GM18870 (cell line): ENCODE data around the gene XXYLT1.
"Not testable (repeated sequence)": the region's sequence is repeated elsewhere in the genome, so short reads cannot be mapped to it uniquely, and the experiment has no call there.

ENCODE experiments used
- ATAC-seq: cut with Tn5 transposase; IDR thresholded peaks from one replicate; pipeline ENCODE4 v1.9.1; 2021; ENCODE audit warnings: moderate library complexity; ENCODE audit not compliant: unreplicated experiment

XXYLT1 gene, protein sequence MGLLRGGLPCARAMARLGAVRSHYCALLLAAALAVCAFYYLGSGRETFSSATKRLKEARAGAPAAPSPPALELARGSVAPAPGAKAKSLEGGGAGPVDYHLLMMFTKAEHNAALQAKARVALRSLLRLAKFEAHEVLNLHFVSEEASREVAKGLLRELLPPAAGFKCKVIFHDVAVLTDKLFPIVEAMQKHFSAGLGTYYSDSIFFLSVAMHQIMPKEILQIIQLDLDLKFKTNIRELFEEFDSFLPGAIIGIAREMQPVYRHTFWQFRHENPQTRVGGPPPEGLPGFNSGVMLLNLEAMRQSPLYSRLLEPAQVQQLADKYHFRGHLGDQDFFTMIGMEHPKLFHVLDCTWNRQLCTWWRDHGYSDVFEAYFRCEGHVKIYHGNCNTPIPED

DNA sequence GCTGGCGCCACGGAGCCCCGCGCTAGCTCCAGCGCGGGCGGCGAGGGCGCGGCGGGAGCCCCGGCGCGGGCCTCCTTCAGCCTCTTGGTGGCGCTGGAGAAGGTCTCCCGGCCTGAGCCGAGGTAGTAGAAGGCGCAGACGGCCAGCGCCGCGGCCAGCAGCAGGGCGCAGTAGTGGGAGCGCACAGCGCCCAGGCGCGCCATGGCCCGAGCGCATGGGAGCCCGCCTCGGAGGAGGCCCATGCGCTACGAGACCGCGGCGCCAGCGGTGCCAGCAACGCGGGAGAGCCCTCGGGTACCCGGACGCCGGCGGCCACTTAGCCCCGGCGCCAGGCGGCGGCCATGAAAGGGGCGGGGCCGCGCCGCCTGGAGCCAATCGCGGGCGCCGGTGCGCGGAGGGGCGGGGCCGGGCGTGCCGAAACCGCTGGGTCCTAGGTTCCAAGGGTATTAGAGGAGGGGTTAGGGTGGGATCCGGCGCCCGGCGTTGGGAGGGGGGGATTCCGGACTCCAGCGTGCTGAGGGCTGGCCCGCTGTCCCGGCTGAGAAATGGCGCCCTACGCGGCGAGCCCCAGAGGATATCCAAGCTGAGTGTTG lies at the start of gene XXYLT1:
Gene XXYLT1, minus strand, starts transcription at position 343 of the 593 bp plus-strand sequence. Its CDS starts 101 bp downstream, at position 242.
- peak; percentile 54 for ATAC-seq

DNA sequence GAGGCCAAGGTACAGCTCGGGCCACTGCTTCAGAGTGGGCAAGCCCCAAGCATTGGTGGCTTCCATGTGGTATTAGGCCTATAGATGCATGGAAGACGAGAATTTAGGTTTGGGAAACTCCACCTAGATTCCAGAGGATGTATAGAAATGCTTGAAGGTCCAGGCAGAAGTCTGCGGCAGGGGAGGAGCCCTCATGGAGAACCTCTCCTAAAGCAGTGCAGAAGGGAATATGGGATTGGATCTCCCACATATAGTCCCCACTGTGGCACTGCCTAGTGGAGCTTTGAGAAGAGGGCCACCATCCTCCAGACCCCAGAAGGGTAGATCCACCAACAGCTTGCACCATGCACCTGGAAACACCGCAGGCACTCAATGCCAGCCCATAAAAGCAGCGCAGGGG lies 48.1 kb upstream of the XXYLT1 start:
- no peak for ATAC-seq

DNA sequence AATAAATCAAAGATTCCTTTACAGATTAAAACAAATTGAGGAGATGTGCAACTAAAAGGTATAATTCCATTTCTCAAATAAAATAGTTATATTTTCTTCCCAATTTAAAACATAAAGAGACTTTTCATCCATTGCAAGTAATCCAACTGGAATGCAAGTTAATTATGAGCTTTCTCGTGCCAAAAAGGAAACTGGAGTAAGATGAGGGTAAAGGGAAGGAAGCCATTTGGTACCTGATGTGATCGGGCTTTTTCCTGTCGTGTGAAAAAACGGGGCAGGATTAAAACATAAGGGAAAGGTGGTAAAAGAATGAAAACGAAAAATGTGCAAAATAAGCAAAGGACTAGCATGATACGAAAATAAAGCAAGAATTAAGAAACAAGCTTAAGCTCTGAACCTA lies 41.8 kb upstream of the XXYLT1 start:
- no peak for ATAC-seq

DNA sequence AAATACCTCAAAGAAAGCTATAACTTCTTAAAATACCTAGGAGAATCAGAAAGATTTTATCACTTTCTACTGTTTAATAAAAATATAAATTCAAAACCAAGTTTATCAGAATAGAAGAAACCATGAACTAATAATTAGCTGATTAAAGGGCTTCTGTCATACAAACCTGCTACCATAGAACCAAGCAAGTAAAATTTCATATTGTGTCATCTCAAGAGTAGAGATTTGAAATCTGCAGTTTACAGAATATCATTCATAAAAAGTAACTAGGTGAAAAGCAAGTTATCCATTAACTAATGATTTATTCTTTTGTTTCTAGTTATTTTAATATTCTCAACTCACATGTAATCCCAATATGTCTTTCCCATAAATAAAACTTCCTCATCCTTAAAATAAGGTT lies 36.8 kb upstream of the XXYLT1 start:
- ATAC-seq: no peak

DNA sequence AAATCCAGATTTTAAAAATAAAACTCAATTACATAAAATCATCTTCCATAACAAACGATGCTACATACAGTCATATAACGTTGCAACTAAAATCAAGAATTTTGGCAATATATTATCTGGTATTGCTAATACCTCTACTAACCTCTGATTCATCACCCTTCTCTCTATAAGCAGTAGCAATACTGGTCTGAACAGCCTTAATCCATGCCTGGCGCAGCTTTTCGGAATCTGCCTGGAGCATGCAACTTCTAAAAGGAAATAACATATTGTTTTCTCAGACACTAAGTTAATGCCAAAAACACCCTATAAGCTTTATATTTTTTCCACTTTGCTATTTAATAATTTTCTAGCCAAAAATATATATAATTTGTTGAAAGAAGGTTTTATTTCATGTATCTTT lies 35.4 kb upstream of the XXYLT1 start:
- ATAC-seq: no peak

DNA sequence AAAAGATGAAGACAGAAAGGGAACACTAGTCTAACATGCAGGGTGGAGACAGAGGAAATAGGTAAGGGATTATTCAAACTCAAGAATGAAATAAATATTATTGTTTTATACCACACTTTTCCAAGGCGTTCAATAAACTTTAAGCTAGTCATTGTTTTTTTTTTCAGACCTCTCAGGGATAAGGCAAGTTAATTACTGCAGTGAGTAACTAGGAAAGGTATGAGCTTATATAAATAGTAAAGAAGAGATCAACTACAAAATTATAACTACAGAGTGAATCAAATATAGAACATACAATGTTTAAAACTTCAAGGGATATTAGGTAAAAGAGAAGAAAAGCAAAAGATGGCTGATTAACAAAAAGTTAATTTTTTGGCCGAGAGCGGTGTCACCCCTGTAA lies 31.5 kb upstream of the XXYLT1 start:
- ATAC-seq: no peak

DNA sequence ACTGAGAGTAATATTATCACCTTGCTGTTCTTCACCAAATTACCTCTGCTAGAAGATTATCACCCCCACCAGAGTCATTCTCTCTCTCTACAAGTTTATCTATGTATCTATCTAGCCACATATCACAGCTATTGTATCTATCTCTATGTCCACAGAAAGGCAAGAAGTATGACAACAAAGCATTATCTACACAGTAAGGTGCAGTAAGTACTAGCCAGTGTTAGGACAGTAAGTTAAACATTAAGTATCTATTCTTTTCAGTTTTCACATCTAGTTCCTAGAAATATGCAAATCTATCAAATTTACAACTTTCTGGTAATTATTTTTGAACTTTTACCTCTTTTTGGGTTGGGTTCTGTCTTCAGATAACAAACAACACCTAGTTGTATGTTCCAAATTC lies 26.5 kb upstream of the XXYLT1 start:
- ATAC-seq: no peak

DNA sequence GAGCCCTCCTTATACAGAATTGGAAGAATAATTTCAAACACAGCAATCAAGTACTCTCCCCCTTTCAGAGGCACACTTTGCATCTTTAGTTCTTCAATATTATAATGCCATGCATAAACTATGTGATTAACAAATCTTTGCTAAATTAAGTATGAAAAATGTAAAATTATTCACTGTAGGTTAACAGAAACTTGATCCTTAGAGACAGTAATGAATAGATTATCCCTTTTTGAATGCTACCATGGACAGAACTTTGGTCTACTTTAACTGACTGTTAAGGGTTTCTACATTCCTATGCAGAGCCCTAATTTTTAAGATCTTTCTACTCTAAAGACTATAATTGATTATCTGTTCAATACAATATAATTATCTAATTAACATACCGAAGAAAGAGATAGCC lies 25.7 kb upstream of the XXYLT1 start:
- no peak for ATAC-seq

DNA sequence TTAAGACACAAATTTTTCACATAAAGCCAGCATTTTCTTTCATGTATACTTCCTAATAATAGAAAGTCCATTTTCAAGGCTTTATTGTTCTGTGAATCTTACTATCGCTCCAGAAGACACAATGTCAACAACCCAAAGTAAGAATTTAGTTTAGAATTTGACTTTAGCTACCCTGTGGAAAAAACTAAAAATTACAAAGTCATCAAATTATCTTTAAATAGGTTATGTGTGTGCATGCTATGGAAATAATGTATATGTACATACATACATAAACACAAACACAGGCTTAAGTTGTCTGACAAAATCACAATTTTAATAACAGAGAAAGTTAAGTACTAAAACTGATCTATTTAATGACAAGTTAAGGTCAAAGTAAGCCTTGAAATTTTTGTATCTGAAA lies 20.2 kb upstream of the XXYLT1 start:
- ATAC-seq: no peak

DNA sequence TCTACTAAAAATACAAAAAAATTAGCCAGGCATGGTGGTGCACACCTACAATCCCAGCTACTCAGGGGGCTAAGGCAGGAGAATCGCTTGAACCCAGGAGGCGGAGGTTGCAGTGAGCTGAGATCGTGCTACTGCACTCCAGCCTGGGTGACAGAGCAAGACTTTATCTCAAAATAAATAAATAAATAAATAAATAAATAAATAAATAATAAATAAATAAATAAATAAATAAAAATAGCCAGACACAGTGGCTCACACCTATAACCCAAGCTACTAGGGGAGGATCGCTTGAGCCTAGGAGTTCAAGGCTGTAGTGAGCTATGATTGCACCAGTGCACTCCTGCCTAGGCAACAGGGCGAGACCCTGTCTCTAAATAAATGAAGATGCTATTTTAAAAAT lies 19.7 kb upstream of the XXYLT1 start:
- not testable (repeated sequence) for ATAC-seq

DNA sequence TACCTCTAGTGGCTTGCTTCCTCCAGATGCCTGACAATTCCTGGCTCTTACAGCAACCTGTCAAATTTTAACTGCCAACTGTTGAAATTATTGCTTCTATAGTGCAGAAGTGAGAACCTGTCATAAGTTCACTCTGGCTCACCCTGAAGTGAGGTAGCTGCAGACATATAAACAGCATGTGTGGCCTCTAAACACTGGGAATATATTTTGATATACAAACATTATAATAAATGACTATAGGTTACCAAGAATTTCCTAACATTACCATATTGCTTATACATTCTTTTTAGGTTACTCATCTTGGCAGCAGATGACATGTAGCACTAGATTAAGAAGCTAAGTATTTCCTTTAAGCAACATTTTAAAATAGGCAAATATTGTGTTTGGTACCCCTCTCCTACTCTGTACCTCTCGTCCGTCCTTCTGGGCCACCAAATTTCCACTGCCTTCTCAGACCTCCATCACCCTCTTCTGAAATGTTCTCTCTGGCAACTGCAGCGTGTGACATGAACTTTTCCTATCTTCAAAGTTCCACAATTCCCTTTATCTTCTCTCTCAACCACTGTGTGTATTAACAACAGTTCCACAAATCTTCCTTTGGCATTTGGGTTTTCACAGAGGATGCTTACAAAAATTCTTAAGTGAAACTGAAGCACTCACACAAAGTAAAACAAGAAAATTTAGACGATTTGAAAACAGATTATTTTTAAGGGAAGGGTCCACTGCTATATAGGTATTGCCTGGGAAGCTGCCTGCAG lies 15.3 kb upstream of the XXYLT1 start:
- no peak for ATAC-seq

DNA sequence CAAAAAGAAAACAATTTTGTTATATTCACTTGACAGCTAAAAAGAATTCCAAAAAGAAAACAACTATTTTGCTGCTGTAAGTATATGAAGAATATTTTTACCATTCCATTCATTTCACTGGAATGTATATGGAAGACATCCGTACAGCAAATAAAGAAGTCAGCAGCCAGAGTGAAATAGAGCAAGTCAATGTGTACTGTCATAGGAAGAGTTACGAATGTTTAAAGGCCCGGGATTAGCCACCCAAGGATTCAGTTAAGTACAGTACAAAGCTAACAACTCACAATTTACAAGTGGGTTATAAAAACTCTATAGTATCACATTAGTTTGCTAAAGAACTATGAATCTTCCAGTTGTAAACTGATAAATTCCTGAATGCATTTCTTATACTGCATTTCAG lies 14.4 kb upstream of the XXYLT1 start:
- ATAC-seq: no peak

DNA sequence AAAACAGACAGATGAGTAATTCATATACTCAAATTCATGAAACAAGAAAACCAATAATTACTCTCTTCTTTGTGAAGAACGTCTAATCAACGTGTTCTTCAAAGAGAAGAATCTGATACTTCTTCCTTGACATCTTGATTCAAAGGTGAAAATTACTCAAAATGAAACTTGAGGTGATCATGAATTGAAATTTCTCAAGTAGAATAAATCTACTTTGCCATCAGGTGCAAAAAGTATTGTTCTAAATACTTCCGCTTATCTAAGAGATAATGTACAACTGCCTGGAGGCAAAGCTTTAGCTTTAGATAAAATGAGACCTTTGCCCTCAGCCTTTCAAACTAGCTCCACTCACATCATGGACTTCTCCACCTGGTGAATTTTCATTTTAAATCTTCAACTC lies 13.9 kb upstream of the XXYLT1 start:
- no peak for ATAC-seq

DNA sequence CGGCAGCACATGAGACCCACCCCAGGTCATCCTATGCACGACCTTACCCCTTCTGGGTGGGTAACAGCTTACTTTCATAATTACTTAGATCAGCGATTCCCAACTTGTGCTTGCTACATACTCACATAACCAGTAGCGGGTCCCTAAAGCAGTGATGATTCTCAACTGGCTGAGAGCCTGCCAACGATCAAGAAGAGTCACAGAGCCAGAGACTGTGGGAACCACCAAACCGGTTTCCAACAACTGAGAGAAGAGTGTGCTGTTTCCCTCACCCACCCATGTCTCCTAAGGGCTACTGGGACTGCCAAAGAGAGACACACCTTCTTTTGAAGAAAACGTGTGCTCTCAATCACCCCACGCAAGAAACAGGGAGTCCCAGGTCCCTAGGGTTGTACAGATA lies 12.0 kb upstream of the XXYLT1 start:
- ATAC-seq: no peak

DNA sequence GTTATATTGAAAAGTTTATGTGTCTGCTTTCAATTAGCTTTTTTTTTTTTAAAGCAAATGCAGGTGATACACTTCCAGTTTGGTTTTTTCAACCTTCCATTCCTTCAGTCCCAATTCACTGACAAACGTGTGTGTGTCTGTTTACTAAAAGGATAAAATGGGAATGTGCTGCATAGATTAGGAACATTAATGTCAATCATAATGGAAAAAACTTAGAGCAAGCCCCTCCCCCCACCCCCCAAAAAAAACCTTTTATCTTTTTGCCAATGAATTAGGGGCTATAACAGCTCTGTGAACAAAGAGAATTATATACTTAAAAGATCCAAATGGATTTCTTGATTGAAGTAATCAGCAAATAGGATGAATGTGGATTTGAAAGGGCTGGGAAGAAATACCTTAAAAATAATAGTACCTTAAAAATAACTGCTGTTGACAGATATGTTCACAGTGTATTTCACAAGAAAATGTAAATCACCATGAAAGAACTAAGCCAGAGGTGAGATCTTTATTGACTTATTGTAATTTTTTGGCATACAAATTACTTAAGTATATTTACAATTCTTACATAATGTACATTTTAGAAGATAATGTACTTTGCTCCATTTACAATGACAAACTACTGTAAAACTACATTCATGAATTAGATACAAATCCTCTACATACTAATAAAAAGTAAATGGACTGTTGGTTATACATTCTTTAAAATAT lies 3.5 kb upstream of the XXYLT1 start:
- ATAC-seq: no peak

DNA sequence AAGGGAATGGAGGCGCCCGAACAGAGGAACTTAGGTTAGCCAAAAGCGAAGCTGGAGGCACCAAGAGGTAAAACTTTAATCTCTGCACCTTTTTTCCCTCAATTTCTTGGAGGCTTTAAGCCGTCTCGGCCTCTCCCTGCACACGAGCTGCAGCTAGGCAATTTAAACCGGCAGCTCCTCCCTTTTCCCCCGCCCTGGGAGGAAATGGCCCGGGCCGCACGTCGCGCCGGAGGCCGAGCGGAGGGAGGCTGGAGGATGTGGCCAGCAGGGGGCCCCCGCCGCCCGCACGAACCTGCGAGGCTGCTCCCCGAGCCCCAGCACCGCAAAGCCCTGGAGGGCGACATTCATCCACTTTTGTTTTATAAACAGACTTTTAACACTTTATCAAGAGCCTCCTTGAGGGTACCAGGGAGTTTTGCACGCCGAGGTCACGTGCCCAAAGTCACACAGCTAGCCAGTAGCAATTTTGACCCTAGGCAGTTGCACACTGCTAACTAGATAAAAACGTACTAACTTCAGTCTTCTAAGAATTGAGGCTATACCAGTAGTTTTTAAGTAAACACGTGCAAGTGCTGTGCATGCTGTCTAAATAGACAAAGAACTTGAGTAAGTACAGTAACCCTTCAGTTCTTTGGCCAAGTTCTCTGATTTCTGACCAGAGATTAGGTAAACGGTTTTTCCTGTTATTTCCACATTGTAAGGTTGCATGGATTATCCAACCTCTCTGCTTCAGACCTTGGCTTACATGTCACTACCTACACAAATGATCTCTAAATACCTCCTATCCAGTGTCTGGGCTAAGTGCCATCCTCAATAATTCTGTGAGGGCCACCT lies 668 bp upstream of the XXYLT1 start:
- peak; percentile 58 for ATAC-seq

DNA sequence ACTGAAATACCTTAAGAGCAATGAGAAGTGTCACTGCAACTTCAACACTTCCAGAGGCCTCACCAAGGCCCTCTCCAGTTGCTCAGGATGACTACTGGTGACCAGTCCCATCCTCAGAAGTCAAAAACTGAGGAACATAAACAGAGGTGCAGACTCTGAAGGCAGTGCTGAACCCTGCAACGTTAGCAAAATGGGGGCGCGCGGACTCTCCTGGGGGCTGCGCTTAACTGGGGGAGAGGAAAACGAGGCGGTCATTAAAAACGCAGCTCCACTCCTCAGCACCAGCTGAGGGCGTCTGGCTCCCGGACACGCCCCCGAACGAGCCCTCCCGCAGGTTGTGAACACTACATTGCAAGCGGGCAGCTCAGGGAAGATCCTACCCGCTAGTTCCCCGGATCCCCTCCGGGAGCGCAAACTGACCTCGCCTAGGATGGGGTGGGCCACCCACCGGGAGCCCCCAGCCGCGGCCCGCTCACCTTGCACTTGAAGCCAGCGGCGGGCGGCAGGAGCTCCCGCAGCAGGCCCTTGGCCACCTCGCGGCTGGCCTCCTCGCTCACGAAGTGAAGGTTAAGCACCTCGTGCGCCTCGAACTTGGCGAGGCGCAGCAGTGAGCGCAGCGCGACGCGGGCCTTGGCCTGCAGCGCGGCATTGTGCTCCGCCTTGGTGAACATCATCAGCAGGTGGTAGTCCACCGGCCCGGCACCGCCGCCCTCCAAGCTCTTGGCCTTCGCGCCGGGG lies 711 bp downstream of the XXYLT1 start:
- peak; percentile 4 for ATAC-seq

DNA sequence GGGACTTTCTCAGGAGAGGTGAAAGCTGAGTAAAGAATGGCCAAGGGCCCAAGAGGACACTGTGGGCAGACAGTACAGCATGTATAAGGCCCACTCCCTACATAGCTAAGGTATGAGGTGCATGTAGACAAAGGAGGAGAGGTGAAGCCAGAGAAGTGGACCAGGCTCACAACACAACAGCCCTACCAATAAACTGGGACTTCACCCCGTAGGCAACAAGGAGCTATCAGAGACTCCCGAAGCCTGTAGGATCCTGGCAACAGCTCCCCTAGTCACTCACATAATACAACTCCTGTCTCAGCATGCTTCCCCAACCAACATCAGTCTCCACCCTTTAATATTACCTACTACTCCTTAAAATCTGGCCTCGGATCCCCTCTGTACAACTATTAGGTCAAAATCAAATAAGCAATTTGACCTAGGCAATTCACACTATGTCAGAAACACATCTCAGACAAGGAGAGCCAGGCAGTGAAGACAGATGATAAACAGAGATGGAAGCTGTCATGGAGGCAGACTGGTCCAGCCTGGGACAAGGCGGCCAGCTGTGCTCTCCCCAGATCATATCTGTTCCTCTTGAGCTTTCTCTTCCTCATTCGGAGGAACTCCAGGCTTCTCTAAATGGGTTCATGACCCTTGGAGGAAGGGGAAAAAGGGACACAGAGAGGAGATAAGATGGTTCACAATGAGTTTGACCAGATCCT lies 1.4 kb downstream of the XXYLT1 start:
- ATAC-seq: no peak
